HepG2 (cell line): ENCODE measurements around the gene MEF2D. TPM values are rescaled to one million over a fixed set of nuclear protein-coding genes. Genes with fewer than 3 reads are reported as not detected.

Experiments
- CBX1 ChIP-seq: IDR thresholded peaks from one replicate; pipeline ENCODE4 v1.6.1; 2016; ENCODE audit warnings: antibody characterized with exemption, low read depth
- ESRRA ChIP-seq: sonication (generic); formaldehyde crosslinking; IDR thresholded peaks from 2 replicates; pipeline ENCODE4 v1.5.1; 2020; ENCODE audit warnings: mild to moderate bottlenecking, low read depth, missing genetic modification reagents
- ETV6 ChIP-seq: sonication (generic); formaldehyde crosslinking; conservative IDR thresholded peaks from 2 replicates; pipeline ENCODE4 v1.4.0; 2020; ENCODE audit warnings: missing genetic modification reagents
- FOXA3 ChIP-seq: IDR thresholded peaks from 2 replicates; pipeline ENCODE4 v1.6.1; 2016; ENCODE audit warnings: missing genetic modification reagents, missing compliant biosample characterization
- FOXO1 ChIP-seq: sonication (generic); formaldehyde crosslinking; IDR thresholded peaks from 2 replicates; pipeline ENCODE4 v1.4.0; 2020; ENCODE audit warnings: missing genetic modification reagents
- HDAC2 ChIP-seq: sonication (generic); formaldehyde crosslinking; IDR thresholded peaks from 2 replicates; pipeline ENCODE4 v1.4.0; 2020; ENCODE audit warnings: missing genetic modification reagents
- HNF4A ChIP-seq: sonication (generic); formaldehyde crosslinking; IDR thresholded peaks from 2 replicates; pipeline ENCODE4 v1.4.0; 2020; ENCODE audit warnings: missing genetic modification reagents
- PHF5A ChIP-seq: IDR thresholded peaks from one replicate; pipeline ENCODE4 v1.6.1; 2018; ENCODE audit warnings: low read depth, missing genetic modification reagents; ENCODE audit not compliant: unreplicated experiment
- ZFP36L1 ChIP-seq: sonication (generic); formaldehyde crosslinking; IDR thresholded peaks from 2 replicates; pipeline ENCODE4 v1.8.0; 2022; ENCODE audit warnings: mild to moderate bottlenecking, missing genetic modification reagents, moderate library complexity
- ZNF569 ChIP-seq: sonication (generic); formaldehyde crosslinking; IDR thresholded peaks from 2 replicates; pipeline ENCODE4 v1.5.0; 2020; ENCODE audit warnings: mild to moderate bottlenecking, missing genetic modification reagents, moderate library complexity, borderline replicate concordance
- ZNF615 ChIP-seq: sonication (generic); formaldehyde crosslinking; IDR thresholded peaks from 2 replicates; pipeline ENCODE4 v1.5.0; 2020; ENCODE audit warnings: mild to moderate bottlenecking, missing genetic modification reagents, borderline replicate concordance
- ZNF713 ChIP-seq: sonication (generic); formaldehyde crosslinking; IDR thresholded peaks from 2 replicates; pipeline ENCODE4 v1.4.0; 2020; ENCODE audit warnings: mild to moderate bottlenecking, missing genetic modification reagents
- ZNF772 ChIP-seq: sonication (generic); formaldehyde crosslinking; IDR thresholded peaks from 2 replicates; pipeline ENCODE4 v1.5.0; 2020; ENCODE audit warnings: mild to moderate bottlenecking, missing genetic modification reagents
- ZNF879 ChIP-seq: sonication (generic); formaldehyde crosslinking; IDR thresholded peaks from 2 replicates; pipeline ENCODE4 v1.8.1; 2023; ENCODE audit warnings: missing genetic modification reagents
- polyA plus RNA-seq, 8 experiments: library from polyadenylated mRNA; depleted of rRNA in 3 of 8; stranded (reverse) in 7 of 8; unstranded in 1 of 8; fragments of >200 nt; fragmentation: Illumina TruSeq in 4 of 8; extraction: Trizol in 4 of 8; gene quantifications; 2 replicates each; pipeline versions ENCODE4 v1.2.1 to v1.2.3, GENCODE V29; 2011 to 2016; ENCODE audit warnings: low read depth in 4 of 8, missing spikeins in 1 of 8, mixed read lengths in 1 of 8; ENCODE audit not compliant: insufficient read depth in 1 of 8
- total RNA-seq, 5 experiments: library from RNA; depleted of rRNA; stranded (reverse); fragments of >200 nt; fragmentation: Illumina TruSeq; extraction: Trizol; gene quantifications; 2 replicates each; pipeline ENCODE4 v1.2.3, GENCODE V29; 2016; ENCODE audit warnings: low read depth in 1 of 5
- TF ChIP-seq, protein P1 (sequence below): sonication (generic); formaldehyde crosslinking; IDR thresholded peaks from 2 replicates; pipeline ENCODE4 v1.5.0; 2020; ENCODE audit warnings: mild to moderate bottlenecking, missing genetic modification reagents, borderline replicate concordance
- TF ChIP-seq, protein P2 (sequence below): sonication (generic); formaldehyde crosslinking; IDR thresholded peaks from 2 replicates; pipeline ENCODE4 v1.4.0; 2020; ENCODE audit warnings: missing genetic modification reagents
- TF ChIP-seq, protein P3 (sequence below): sonication (generic); formaldehyde crosslinking; IDR thresholded peaks from 2 replicates; pipeline ENCODE4 v1.8.1; 2023; ENCODE audit warnings: mild to moderate bottlenecking, missing genetic modification reagents
- TF ChIP-seq, protein P4 (sequence below): fragments of 450-650 bp; IDR thresholded peaks from 2 replicates; pipeline ENCODE4 v1.6.1; 2016

MEF2D gene
- total and polyA plus RNA-seq, 2 of the 13 experiments (the other 11 are each of a cell fraction or from before 2014, with no cell fraction given) = 1.6 to 3.9 TPM

DNA sequence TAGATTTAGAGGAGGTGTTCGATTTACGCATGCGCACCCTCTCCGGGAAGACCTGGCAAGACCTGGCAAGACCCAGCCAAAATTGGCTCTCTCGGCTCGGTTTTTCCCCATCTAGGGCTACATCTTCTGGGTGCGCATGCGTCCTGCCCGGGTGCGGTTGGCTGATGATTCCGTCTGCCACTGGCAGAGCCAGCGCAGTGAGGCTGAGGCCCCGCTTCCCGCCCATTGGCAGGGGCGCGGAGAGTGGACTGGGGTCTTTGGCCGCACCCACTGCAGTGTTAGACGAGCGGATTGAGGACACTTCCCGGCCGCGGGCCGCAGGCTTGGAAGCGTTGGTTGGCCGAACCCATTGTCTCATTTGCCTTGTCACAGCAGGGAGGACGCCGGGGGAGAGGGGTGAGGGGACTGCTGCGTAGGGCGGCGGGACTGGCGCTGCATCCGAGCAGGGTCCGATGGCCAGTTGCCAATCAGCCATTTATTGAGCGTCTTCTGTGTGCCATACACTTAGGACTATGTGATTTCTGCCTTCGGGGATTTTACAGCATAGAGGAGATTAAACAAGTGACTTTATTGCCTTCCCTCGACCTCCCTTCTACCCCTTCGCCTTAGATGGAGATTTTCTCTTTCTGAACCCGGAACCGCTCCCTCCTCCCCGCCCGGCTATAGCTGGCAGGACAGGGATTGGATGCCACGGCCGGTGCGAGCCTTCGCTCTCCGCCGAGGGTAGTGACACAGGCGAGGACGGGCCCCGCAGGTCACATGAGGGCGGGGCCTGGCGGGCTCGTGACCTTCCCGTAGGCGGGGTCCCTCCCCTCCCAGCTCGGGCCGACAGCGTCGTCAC, 43.7 kb downstream of the MEF2D start (continued):
- TF ChIP-seq, protein P1, sequence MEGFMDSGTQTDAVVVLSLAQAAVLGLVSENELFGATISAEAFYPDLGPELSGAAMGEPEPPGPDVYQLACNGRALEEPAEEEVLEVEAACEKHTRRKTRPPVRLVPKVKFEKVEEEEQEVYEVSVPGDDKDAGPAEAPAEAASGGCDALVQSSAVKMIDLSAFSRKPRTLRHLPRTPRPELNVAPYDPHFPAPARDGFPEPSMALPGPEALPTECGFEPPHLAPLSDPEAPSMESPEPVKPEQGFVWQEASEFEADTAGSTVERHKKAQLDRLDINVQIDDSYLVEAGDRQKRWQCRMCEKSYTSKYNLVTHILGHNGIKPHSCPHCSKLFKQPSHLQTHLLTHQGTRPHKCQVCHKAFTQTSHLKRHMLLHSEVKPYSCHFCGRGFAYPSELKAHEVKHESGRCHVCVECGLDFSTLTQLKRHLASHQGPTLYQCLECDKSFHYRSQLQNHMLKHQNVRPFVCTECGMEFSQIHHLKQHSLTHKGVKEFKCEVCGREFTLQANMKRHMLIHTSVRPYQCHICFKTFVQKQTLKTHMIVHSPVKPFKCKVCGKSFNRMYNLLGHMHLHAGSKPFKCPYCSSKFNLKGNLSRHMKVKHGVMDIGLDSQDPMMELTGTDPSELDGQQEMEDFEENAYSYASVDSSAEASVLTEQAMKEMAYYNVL = no peak
- TF ChIP-seq ZFP36L1 (no peak; the same call in 1 of the 2 replicates), HDAC2 (CRISPR knock-in tag) (peak; percentile 21), ZNF879 (0 out of 2 replicates have a peak, but pooled peaks have one; percentile 24), ESRRA (CRISPR knock-in tag) (peak; percentile 18; the same call in 1 of the 2 replicates), HNF4A (CRISPR knock-in tag) (0 out of 2 replicates have a peak, but pooled peaks have one; percentile 9), CBX1 (peak; percentile 20), PHF5A (CRISPR knock-in tag) (no peak), ZNF615 (CRISPR knock-in tag) (no peak), ETV6 (CRISPR knock-in tag) (peak; percentile 6; the same call in 1 of the 2 replicates), FOXA3 (CRISPR knock-in tag) (peak; percentile 63), ZNF569 (CRISPR knock-in tag) (0 out of 2 replicates have a peak, but pooled peaks have one; percentile 57), ZNF772 (peak; percentile 94; the same call in 1 of the 2 replicates), FOXO1 (no peak; the same call in 1 of the 2 replicates), ZNF713 (CRISPR knock-in tag) (no peak; the same call in 1 of the 2 replicates)
- TF ChIP-seq, protein P2, sequence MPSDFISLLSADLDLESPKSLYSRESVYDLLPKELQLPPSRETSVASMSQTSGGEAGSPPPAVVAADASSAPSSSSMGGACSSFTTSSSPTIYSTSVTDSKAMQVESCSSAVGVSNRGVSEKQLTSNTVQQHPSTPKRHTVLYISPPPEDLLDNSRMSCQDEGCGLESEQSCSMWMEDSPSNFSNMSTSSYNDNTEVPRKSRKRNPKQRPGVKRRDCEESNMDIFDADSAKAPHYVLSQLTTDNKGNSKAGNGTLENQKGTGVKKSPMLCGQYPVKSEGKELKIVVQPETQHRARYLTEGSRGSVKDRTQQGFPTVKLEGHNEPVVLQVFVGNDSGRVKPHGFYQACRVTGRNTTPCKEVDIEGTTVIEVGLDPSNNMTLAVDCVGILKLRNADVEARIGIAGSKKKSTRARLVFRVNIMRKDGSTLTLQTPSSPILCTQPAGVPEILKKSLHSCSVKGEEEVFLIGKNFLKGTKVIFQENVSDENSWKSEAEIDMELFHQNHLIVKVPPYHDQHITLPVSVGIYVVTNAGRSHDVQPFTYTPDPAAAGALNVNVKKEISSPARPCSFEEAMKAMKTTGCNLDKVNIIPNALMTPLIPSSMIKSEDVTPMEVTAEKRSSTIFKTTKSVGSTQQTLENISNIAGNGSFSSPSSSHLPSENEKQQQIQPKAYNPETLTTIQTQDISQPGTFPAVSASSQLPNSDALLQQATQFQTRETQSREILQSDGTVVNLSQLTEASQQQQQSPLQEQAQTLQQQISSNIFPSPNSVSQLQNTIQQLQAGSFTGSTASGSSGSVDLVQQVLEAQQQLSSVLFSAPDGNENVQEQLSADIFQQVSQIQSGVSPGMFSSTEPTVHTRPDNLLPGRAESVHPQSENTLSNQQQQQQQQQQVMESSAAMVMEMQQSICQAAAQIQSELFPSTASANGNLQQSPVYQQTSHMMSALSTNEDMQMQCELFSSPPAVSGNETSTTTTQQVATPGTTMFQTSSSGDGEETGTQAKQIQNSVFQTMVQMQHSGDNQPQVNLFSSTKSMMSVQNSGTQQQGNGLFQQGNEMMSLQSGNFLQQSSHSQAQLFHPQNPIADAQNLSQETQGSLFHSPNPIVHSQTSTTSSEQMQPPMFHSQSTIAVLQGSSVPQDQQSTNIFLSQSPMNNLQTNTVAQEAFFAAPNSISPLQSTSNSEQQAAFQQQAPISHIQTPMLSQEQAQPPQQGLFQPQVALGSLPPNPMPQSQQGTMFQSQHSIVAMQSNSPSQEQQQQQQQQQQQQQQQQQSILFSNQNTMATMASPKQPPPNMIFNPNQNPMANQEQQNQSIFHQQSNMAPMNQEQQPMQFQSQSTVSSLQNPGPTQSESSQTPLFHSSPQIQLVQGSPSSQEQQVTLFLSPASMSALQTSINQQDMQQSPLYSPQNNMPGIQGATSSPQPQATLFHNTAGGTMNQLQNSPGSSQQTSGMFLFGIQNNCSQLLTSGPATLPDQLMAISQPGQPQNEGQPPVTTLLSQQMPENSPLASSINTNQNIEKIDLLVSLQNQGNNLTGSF = peak; percentile 57; the same call in 1 of the 2 replicates
- TF ChIP-seq, protein P3, sequence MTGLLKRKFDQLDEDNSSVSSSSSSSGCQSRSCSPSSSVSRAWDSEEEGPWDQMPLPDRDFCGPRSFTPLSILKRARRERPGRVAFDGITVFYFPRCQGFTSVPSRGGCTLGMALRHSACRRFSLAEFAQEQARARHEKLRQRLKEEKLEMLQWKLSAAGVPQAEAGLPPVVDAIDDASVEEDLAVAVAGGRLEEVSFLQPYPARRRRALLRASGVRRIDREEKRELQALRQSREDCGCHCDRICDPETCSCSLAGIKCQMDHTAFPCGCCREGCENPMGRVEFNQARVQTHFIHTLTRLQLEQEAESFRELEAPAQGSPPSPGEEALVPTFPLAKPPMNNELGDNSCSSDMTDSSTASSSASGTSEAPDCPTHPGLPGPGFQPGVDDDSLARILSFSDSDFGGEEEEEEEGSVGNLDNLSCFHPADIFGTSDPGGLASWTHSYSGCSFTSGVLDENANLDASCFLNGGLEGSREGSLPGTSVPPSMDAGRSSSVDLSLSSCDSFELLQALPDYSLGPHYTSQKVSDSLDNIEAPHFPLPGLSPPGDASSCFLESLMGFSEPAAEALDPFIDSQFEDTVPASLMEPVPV = no peak; the same call in 1 of the 2 replicates
- TF ChIP-seq, protein P4, sequence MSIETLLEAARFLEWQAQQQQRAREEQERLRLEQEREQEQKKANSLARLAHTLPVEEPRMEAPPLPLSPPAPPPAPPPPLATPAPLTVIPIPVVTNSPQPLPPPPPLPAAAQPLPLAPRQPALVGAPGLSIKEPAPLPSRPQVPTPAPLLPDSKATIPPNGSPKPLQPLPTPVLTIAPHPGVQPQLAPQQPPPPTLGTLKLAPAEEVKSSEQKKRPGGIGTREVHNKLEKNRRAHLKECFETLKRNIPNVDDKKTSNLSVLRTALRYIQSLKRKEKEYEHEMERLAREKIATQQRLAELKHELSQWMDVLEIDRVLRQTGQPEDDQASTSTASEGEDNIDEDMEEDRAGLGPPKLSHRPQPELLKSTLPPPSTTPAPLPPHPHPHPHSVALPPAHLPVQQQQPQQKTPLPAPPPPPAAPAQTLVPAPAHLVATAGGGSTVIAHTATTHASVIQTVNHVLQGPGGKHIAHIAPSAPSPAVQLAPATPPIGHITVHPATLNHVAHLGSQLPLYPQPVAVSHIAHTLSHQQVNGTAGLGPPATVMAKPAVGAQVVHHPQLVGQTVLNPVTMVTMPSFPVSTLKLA = peak; percentile 94
